ENCODE data around the gene ZNF775.

Gene ZNF775

GRCh38 chr7:150378115-150378852 lies 846 bp upstream of the ZNF775 start:
- Histone ChIP-seq H3K4me1 (ENCODE audit: control insufficient read depth, insufficient read depth, low read length) (peaks cover 13% of the 10 kb centered on the region), H3K27me3 (replicated peaks; ENCODE audit: control insufficient read depth, insufficient read depth, low read length) (no peaks in the 10 kb centered on the region), H3K9me3 (ENCODE audit: control insufficient read depth, low read length) (no peaks in the 10 kb centered on the region), H3K4me3 (ENCODE audit: low read length) (peak overlapping the region; percentile 86), H3K36me3 (ENCODE audit: control insufficient read depth, insufficient read depth, low read length, severe bottlenecking) (peaks cover 12% of the 10 kb centered on the region), H3K9ac (ENCODE audit: low read length) (peak overlapping the region; percentile 99)
- peak; percentile 53 for DNase-seq (ENCODE audit: low read depth)

GRCh38 chr7:150379441-150380379 lies 580 bp downstream of the ZNF775 start:
- peak overlapping the region; percentile 95 for H3K9ac ChIP-seq (ENCODE audit: low read length)
- H3K36me3 ChIP-seq (ENCODE audit: control insufficient read depth, insufficient read depth, low read length, severe bottlenecking) = no peaks in the 10 kb centered on the region
- H3K4me1 ChIP-seq (ENCODE audit: control insufficient read depth, insufficient read depth, low read length) = peaks cover 13% of the 10 kb centered on the region
- no peaks in the 10 kb centered on the region for H3K9me3 ChIP-seq (ENCODE audit: control insufficient read depth, low read length)
- no peaks in the 10 kb centered on the region for H3K27me3 ChIP-seq (replicated peaks; ENCODE audit: control insufficient read depth, insufficient read depth, low read length)
- peak overlapping the region; percentile 86 for H3K4me3 ChIP-seq (ENCODE audit: low read length)
- DNase-seq (ENCODE audit: low read depth) = peak; percentile 51

GRCh38 chr7:150380463-150380862 lies 1.3 kb downstream of the ZNF775 start:
- peak overlapping the region; percentile 86 for H3K4me3 ChIP-seq (ENCODE audit: low read length)
- no peak for DNase-seq (ENCODE audit: low read depth)

DNA sequence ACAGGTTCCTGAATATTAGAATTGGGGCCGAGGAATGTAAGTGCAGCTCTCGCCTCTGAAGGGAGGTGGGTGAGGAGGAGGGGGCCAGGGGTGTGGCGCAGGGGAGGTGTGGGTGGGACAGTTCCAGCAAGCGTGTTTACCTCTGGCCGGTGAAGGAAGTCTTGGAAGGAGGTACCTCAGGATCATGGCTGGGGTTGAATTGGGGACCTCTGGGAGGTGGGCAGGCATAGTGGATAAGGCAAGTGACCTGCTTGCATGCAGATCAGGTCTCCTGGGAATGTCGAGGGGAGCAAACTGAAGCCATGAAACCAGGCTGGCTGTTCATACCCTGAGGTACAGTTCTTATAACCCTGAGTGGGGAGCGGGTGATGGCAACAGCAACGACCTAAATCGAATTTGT lies 2.0 kb downstream of the ZNF775 start:
- H3K27me3 ChIP-seq (replicated peaks; ENCODE audit: control insufficient read depth, insufficient read depth, low read length) = no peaks in the 10 kb centered on the region
- H3K4me3 ChIP-seq (ENCODE audit: low read length) = no peak overlapping the region
- H3K9ac ChIP-seq (ENCODE audit: low read length) = no peak overlapping the region
- H3K36me3 ChIP-seq (ENCODE audit: control insufficient read depth, insufficient read depth, low read length, severe bottlenecking) = no peaks in the 10 kb centered on the region
- no peaks in the 10 kb centered on the region for H3K9me3 ChIP-seq (ENCODE audit: control insufficient read depth, low read length)
- no peak for DNase-seq (ENCODE audit: low read depth)
- H3K4me1 ChIP-seq (ENCODE audit: control insufficient read depth, insufficient read depth, low read length) = peaks cover 13% of the 10 kb centered on the region

More at GRCh38 chr7:150380463-150380862, 1.3 kb downstream of the ZNF775 start:
- no peaks in the 10 kb centered on the region for H3K27me3 ChIP-seq (replicated peaks; ENCODE audit: control insufficient read depth, insufficient read depth, low read length)
- peaks cover 13% of the 10 kb centered on the region for H3K4me1 ChIP-seq (ENCODE audit: control insufficient read depth, insufficient read depth, low read length)
- peak overlapping the region; percentile 95 for H3K9ac ChIP-seq (ENCODE audit: low read length)
- no peaks in the 10 kb centered on the region for H3K36me3 ChIP-seq (ENCODE audit: control insufficient read depth, insufficient read depth, low read length, severe bottlenecking)
- H3K9me3 ChIP-seq (ENCODE audit: control insufficient read depth, low read length) = no peaks in the 10 kb centered on the region

- Histone ChIP-seq H3K4me3 (ENCODE audit: low read length) (no peak overlapping the region), H3K36me3 (ENCODE audit: control insufficient read depth, insufficient read depth, low read length, severe bottlenecking) (no peaks in the 10 kb centered on the region), H3K27me3 (replicated peaks; ENCODE audit: control insufficient read depth, insufficient read depth, low read length) (no peaks in the 10 kb centered on the region), H3K4me1 (ENCODE audit: control insufficient read depth, insufficient read depth, low read length) (peaks cover 13% of the 10 kb centered on the region), H3K9ac (ENCODE audit: low read length) (no peak overlapping the region), H3K9me3 (ENCODE audit: control insufficient read depth, low read length) (no peaks in the 10 kb centered on the region)
- DNase-seq (ENCODE audit: low read depth) = no peak
Measured at GRCh38 chr7:150381785-150382122, 2.6 kb downstream of the ZNF775 start.

GRCh38 chr7:150382123-150382843 lies 3.2 kb downstream of the ZNF775 start:
- H3K36me3 ChIP-seq (ENCODE audit: control insufficient read depth, insufficient read depth, low read length, severe bottlenecking) = no peaks in the 10 kb centered on the region
- H3K27me3 ChIP-seq (replicated peaks; ENCODE audit: control insufficient read depth, insufficient read depth, low read length) = no peaks in the 10 kb centered on the region
- no peaks in the 10 kb centered on the region for H3K9me3 ChIP-seq (ENCODE audit: control insufficient read depth, low read length)
- no peak overlapping the region for H3K9ac ChIP-seq (ENCODE audit: low read length)
- peaks cover 13% of the 10 kb centered on the region for H3K4me1 ChIP-seq (ENCODE audit: control insufficient read depth, insufficient read depth, low read length)
- H3K4me3 ChIP-seq (ENCODE audit: low read length) = no peak overlapping the region
- DNase-seq (ENCODE audit: low read depth) = no peak

- Histone ChIP-seq H3K4me1 (ENCODE audit: control insufficient read depth, insufficient read depth, low read length) (peaks cover 13% of the 10 kb centered on the region), H3K4me3 (ENCODE audit: low read length) (no peak overlapping the region), H3K9ac (ENCODE audit: low read length) (no peak overlapping the region), H3K9me3 (ENCODE audit: control insufficient read depth, low read length) (no peaks in the 10 kb centered on the region), H3K36me3 (ENCODE audit: control insufficient read depth, insufficient read depth, low read length, severe bottlenecking) (no peaks in the 10 kb centered on the region), H3K27me3 (replicated peaks; ENCODE audit: control insufficient read depth, insufficient read depth, low read length) (no peaks in the 10 kb centered on the region)
- DNase-seq (ENCODE audit: low read depth) = no peak
Measured at GRCh38 chr7:150382844-150383225, 3.7 kb downstream of the ZNF775 start.

- no peak overlapping the region for H3K9ac ChIP-seq (ENCODE audit: low read length)
- peaks cover 10% of the 10 kb centered on the region for H3K4me1 ChIP-seq (ENCODE audit: control insufficient read depth, insufficient read depth, low read length)
- H3K36me3 ChIP-seq (ENCODE audit: control insufficient read depth, insufficient read depth, low read length, severe bottlenecking) = no peaks in the 10 kb centered on the region
- no peaks in the 10 kb centered on the region for H3K27me3 ChIP-seq (replicated peaks; ENCODE audit: control insufficient read depth, insufficient read depth, low read length)
- no peak overlapping the region for H3K4me3 ChIP-seq (ENCODE audit: low read length)
- no peaks in the 10 kb centered on the region for H3K9me3 ChIP-seq (ENCODE audit: control insufficient read depth, low read length)
- no peak for DNase-seq (ENCODE audit: low read depth)
Measured at GRCh38 chr7:150383710-150384397, 4.7 kb downstream of the ZNF775 start.

GRCh38 chr7:150384406-150385301 lies 5.5 kb downstream of the ZNF775 start:
- Histone ChIP-seq H3K27me3 (replicated peaks; ENCODE audit: control insufficient read depth, insufficient read depth, low read length) (no peaks in the 10 kb centered on the region), H3K4me3 (ENCODE audit: low read length) (no peak overlapping the region), H3K9me3 (ENCODE audit: control insufficient read depth, low read length) (no peaks in the 10 kb centered on the region), H3K4me1 (ENCODE audit: control insufficient read depth, insufficient read depth, low read length) (peaks cover 17% of the 10 kb centered on the region), H3K36me3 (ENCODE audit: control insufficient read depth, insufficient read depth, low read length, severe bottlenecking) (no peaks in the 10 kb centered on the region), H3K9ac (ENCODE audit: low read length) (no peak overlapping the region)
- DNase-seq (ENCODE audit: low read depth) = no peak

GRCh38 chr7:150385302-150385723 lies 6.2 kb downstream of the ZNF775 start:
- no peak for DNase-seq (ENCODE audit: low read depth)
- Histone ChIP-seq H3K4me3 (ENCODE audit: low read length) (no peak overlapping the region), H3K9ac (ENCODE audit: low read length) (no peak overlapping the region), H3K36me3 (ENCODE audit: control insufficient read depth, insufficient read depth, low read length, severe bottlenecking) (no peaks in the 10 kb centered on the region), H3K27me3 (replicated peaks; ENCODE audit: control insufficient read depth, insufficient read depth, low read length) (no peaks in the 10 kb centered on the region), H3K9me3 (ENCODE audit: control insufficient read depth, low read length) (no peaks in the 10 kb centered on the region), H3K4me1 (ENCODE audit: control insufficient read depth, insufficient read depth, low read length) (peaks cover 12% of the 10 kb centered on the region)

Data from adipocyte (in vitro differentiated cells).